Measurements from ENCODE around the gene EHBP1L1. TPM values are rescaled to one million over a fixed set of nuclear protein-coding genes. Genes with fewer than 3 reads are reported as not detected.

The EHBP1L1 gene
- total and polyA plus RNA-seq, 2 of the 13 experiments (the other 11 are each of a cell fraction or from before 2014, with no cell fraction given) = 8.3 to 10.6 TPM

GRCh38 chr11:65569973-65570918, 5.6 kb upstream of the EHBP1L1 start, which contains the start of gene ZNRD2 (continued):
- TF ChIP-seq AFF4 (CRISPR knock-in tag; IDR thresholded peaks at IDR 0.05) = no peak
- TF ChIP-seq ZNF740 (CRISPR knock-in tag; IDR thresholded peaks at IDR 0.05) = no peak
- peak; percentile 87 for TF ChIP-seq GMEB2 (CRISPR knock-in tag; IDR thresholded peaks at IDR 0.05; ENCODE audit: low read depth)
- peak; percentile 95 for TF ChIP-seq UBTF (CRISPR knock-in tag; IDR thresholded peaks at IDR 0.05)
- peak; percentile 54; the same call in 1 of the 2 replicates for TF ChIP-seq MIER2 (CRISPR knock-in tag; IDR thresholded peaks at IDR 0.05)
- TF ChIP-seq ATF7 (IDR thresholded peaks at IDR 0.05) = peak; percentile 12; the same call in 1 of the 2 replicates
- TF ChIP-seq ATF7 (CRISPR knock-in tag; IDR thresholded peaks at IDR 0.05) = peak; percentile 88
- no peak for TF ChIP-seq ZSCAN30 (CRISPR knock-in tag; IDR thresholded peaks at IDR 0.05)
- TF ChIP-seq, protein P1, sequence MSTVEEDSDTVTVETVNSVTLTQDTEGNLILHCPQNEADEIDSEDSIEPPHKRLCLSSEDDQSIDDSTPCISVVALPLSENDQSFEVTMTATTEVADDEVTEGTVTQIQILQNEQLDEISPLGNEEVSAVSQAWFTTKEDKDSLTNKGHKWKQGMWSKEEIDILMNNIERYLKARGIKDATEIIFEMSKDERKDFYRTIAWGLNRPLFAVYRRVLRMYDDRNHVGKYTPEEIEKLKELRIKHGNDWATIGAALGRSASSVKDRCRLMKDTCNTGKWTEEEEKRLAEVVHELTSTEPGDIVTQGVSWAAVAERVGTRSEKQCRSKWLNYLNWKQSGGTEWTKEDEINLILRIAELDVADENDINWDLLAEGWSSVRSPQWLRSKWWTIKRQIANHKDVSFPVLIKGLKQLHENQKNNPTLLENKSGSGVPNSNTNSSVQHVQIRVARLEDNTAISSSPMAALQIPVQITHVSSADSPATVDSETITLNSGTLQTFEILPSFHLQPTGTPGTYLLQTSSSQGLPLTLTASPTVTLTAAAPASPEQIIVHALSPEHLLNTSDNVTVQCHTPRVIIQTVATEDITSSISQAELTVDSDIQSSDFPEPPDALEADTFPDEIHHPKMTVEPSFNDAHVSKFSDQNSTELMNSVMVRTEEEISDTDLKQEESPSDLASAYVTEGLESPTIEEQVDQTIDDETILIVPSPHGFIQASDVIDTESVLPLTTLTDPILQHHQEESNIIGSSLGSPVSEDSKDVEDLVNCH (CRISPR knock-in tag; IDR thresholded peaks at IDR 0.05) = no peak; the same call in 1 of the 2 replicates
- TF ChIP-seq TCF7L2 (IDR thresholded peaks at IDR 0.05; ENCODE audit: low read depth, low read length) = no peak
- peak; percentile 89; the same call in 1 of the 2 replicates for TF ChIP-seq MEIS1 (CRISPR knock-in tag; IDR thresholded peaks at IDR 0.05; ENCODE audit: borderline replicate concordance)
- TF ChIP-seq NR2F2 (IDR thresholded peaks at IDR 0.05; ENCODE audit: borderline replicate concordance, low read depth) = no peak
- TF ChIP-seq TFAP4 (IDR thresholded peaks at IDR 0.05; ENCODE audit: borderline replicate concordance, low read depth) = 0 out of 2 replicates have a peak, but pooled peaks have one; percentile 28
- no peak for TF ChIP-seq NR2F1 (CRISPR knock-in tag; IDR thresholded peaks at IDR 0.05)
- no peak; the same call in 1 of the 2 replicates for TF ChIP-seq NCOA2 (CRISPR knock-in tag; IDR thresholded peaks at IDR 0.05)

All from HepG2 (cell line).